Thyroid gland (tissue), 4 donors: ENCODE results near the gene KCNJ15. TPM values are rescaled to one million over a fixed set of nuclear protein-coding genes. Genes with fewer than 3 reads are reported as not detected.

Source experiments
- DNase-seq, 2 donors: peaks; one replicate each; pipeline ENCODE4 v3.0.0-alpha.2; 2019
- H3K27ac ChIP-seq, 3 donors: fragments of 200-600 bp; sonication (generic); 1 replicate in 2 of 3; 2 replicates in 1 of 3; pipeline ENCODE4 v1.5.1; 2016 to 2019; ENCODE audit warnings: mild to moderate bottlenecking in 1 of 3, moderate library complexity in 1 of 3
- H3K27me3 ChIP-seq: fragments of 200-600 bp; sonication (generic); one replicate; pipeline ENCODE4 v1.5.1; 2019
- H3K36me3 ChIP-seq, 2 donors: fragments of 200-600 bp; sonication (generic); one replicate each; pipeline ENCODE4 v1.5.1; 2016 to 2019
- H3K4me1 ChIP-seq, 2 donors: fragments of 200-600 bp; sonication (generic); one replicate each; pipeline ENCODE4 v1.5.1; 2017 to 2019
- H3K4me3 ChIP-seq, 3 donors: fragments of 200-600 bp; sonication (generic); replicated peaks in 1 of 3; 1 replicate in 2 of 3; 2 replicates in 1 of 3; pipeline ENCODE4 v1.5.1; 2016; ENCODE audit warnings: mild to moderate bottlenecking in 1 of 3
- H3K9me3 ChIP-seq: fragments of 200-600 bp; sonication (generic); one replicate; pipeline ENCODE4 v1.5.1; 2017
- CTCF ChIP-seq, 6 experiments: fragments of 200-600 bp in 3 of 6; fragments of 450-650 bp in 3 of 6; sonication (generic) in 3 of 6; IDR thresholded peaks; one replicate each; pipeline ENCODE4 v1.5.1; 2016 to 2019; ENCODE audit warnings: antibody characterized with exemption in 6 of 6, mild to moderate bottlenecking in 2 of 6, inconsistent platforms in 1 of 6, moderate library complexity in 1 of 6
- POLR2A ChIP-seq, 2 donors: fragments of 450-650 bp; IDR thresholded peaks; one replicate each; pipeline ENCODE4 v1.6.1; 2017; ENCODE audit warnings: antibody characterized with exemption in 2 of 2, mild to moderate bottlenecking in 2 of 2, moderate library complexity in 1 of 2
- WGBS, 2 donors: methylation state at CpG; one replicate each; pipeline ENCODE4 v1.1.5; 2017; 5-methylcytosine and 5-hydroxymethylcytosine counted together
- intact Hi-C: fragments of 100-400 bp; cut with DNase I; formaldehyde crosslinking; loops from one replicate; pipeline ENCODE4 v1.15.1; 2023
- total RNA-seq, 4 donors: library from RNA; depleted of rRNA; stranded (reverse); fragments of >200 nt; gene quantifications; one replicate each; pipeline ENCODE4 v1.2.3, GENCODE V29; 2016

KCNJ15 gene
- total RNA-seq, 4 donors from 2014 or later: 29.2 to 71.2 (median 59.5) TPM

- TF ChIP-seq POLR2A (IDR thresholded peaks at IDR 0.05): no peak
- TF ChIP-seq CTCF (IDR thresholded peaks at IDR 0.05): no peak
Observed at GRCh38 chr21:38326429-38326828, 69.6 kb downstream of the KCNJ15 start.

GRCh38 chr21:38326899-38327298 lies 70.1 kb downstream of the KCNJ15 start:
- Histone ChIP-seq H3K4me1 (peaks cover 16 to 34% of the 10 kb centered on the region in 2 donors), H3K9me3 (no peaks in the 10 kb centered on the region), H3K27ac (peak overlapping the region; percentile 53 to 81 (median 75)), H3K4me3 (no peak overlapping the region), H3K36me3 (no peaks in the 10 kb centered on the region), H3K27me3 (no peaks in the 10 kb centered on the region)
- WGBS, 2 donors: 25 to 48% methylated on average over 4 of the region's 4 CpGs
- intact Hi-C loops: no loop called here
- DNase-seq: peak; percentile 56 to 64
- TF ChIP-seq POLR2A (IDR thresholded peaks at IDR 0.05) (no peak), CTCF (IDR thresholded peaks at IDR 0.05) (no peak)

More at GRCh38 chr21:38326429-38326828, 69.6 kb downstream of the KCNJ15 start:
- 89% methylated on average over 4 of the region's 4 CpGs for WGBS, 2 donors
- no peaks in the 10 kb centered on the region for H3K27me3 ChIP-seq
- H3K4me1 ChIP-seq: peaks cover 16 to 34% of the 10 kb centered on the region in 2 donors
- peak overlapping the region; percentile 53 to 81 (median 75) for H3K27ac ChIP-seq
- no peak for DNase-seq
- intact Hi-C loops: no loop called here
- H3K4me3 ChIP-seq: no peak overlapping the region
- H3K9me3 ChIP-seq: no peaks in the 10 kb centered on the region
- no peaks in the 10 kb centered on the region for H3K36me3 ChIP-seq

GRCh38 chr21:38327984-38328383 lies 71.2 kb downstream of the KCNJ15 start:
- no peaks in the 10 kb centered on the region for H3K9me3 ChIP-seq
- WGBS, 2 donors: 93 to 100% methylated on average over 1 of the region's 1 CpG
- H3K36me3 ChIP-seq: no peaks in the 10 kb centered on the region
- no peak overlapping the region for H3K4me3 ChIP-seq
- peak overlapping the region in 1 of 3 donors; percentile 75 for H3K27ac ChIP-seq
- intact Hi-C loops: no loop called here
- no peak for DNase-seq
- peaks cover 19 to 34% of the 10 kb centered on the region in 2 donors for H3K4me1 ChIP-seq
- H3K27me3 ChIP-seq: no peaks in the 10 kb centered on the region
- TF ChIP-seq POLR2A (IDR thresholded peaks at IDR 0.05) (no peak), CTCF (IDR thresholded peaks at IDR 0.05) (no peak)

GRCh38 chr21:38329162-38329561 lies 72.4 kb downstream of the KCNJ15 start:
- no peak overlapping the region for H3K4me3 ChIP-seq
- 86 to 92% methylated on average over 2 of the region's 2 CpGs for WGBS, 2 donors
- H3K27me3 ChIP-seq: no peaks in the 10 kb centered on the region
- H3K4me1 ChIP-seq: peaks cover 28 to 40% of the 10 kb centered on the region in 2 donors
- no peak for DNase-seq
- H3K9me3 ChIP-seq: no peaks in the 10 kb centered on the region
- TF ChIP-seq CTCF (IDR thresholded peaks at IDR 0.05) (no peak), POLR2A (IDR thresholded peaks at IDR 0.05) (no peak)
- intact Hi-C loops: no loop called here
- H3K36me3 ChIP-seq: no peaks in the 10 kb centered on the region
- H3K27ac ChIP-seq: no peak overlapping the region

- Histone ChIP-seq H3K27ac (no peak overlapping the region), H3K9me3 (no peaks in the 10 kb centered on the region), H3K4me1 (peaks cover 28 to 30% of the 10 kb centered on the region in 2 donors), H3K27me3 (no peaks in the 10 kb centered on the region), H3K4me3 (no peak overlapping the region), H3K36me3 (no peaks in the 10 kb centered on the region)
- TF ChIP-seq CTCF (IDR thresholded peaks at IDR 0.05) (no peak), POLR2A (IDR thresholded peaks at IDR 0.05) (no peak)
- no peak for DNase-seq
- 86 to 92% methylated on average over 2 of the region's 2 CpGs for WGBS, 2 donors
- intact Hi-C loops: no loop called here
Observed at GRCh38 chr21:38330666-38331065, 73.9 kb downstream of the KCNJ15 start.
